Measurements from ENCODE around the gene GARRE1. TPM values are rescaled to one million over a fixed set of nuclear protein-coding genes. Genes with fewer than 3 reads are reported as not detected.

The GARRE1 gene
- total RNA-seq, 2 experiments from 2014 or later: 17.7 to 19.4 TPM

GRCh38 chr19:34257559-34257924 is 3.2 kb downstream of the GARRE1 start:
- no peaks in the 10 kb centered on the region for H3K9me3 Mint-ChIP-seq
- H3K36me3 Mint-ChIP-seq: peaks cover 4% of the 10 kb centered on the region
- DNase-seq (no peak), ATAC-seq (ENCODE audit: low read depth) (no peak)
- POLR2A ChIA-PET: no interaction called here
- H3K27ac Mint-ChIP-seq: no peak overlapping the region
- peaks cover 13% of the 10 kb centered on the region for H3K4me1 Mint-ChIP-seq
- no peak overlapping the region for H3K4me3 Mint-ChIP-seq
- no peaks in the 10 kb centered on the region for H3K27me3 Mint-ChIP-seq

GRCh38 chr19:34259367-34260095 is 5.2 kb downstream of the GARRE1 start:
- Mint-ChIP-seq H3K4me1 (peaks cover 7% of the 10 kb centered on the region), H3K36me3 (peaks cover 3% of the 10 kb centered on the region), H3K27ac (no peak overlapping the region), H3K27me3 (no peaks in the 10 kb centered on the region), H3K4me3 (no peak overlapping the region), H3K9me3 (no peaks in the 10 kb centered on the region)
- ATAC-seq (ENCODE audit: low read depth): no peak
- DNase-seq: no peak
- POLR2A ChIA-PET: no interaction called here

- no peak overlapping the region for H3K4me3 Mint-ChIP-seq
- no peaks in the 10 kb centered on the region for H3K9me3 Mint-ChIP-seq
- POLR2A ChIA-PET: no interaction called here
- DNase-seq: no peak
- no peaks in the 10 kb centered on the region for H3K27me3 Mint-ChIP-seq
- H3K27ac Mint-ChIP-seq: no peak overlapping the region
- no peak for ATAC-seq (ENCODE audit: low read depth)
- H3K4me1 Mint-ChIP-seq: peaks cover 6% of the 10 kb centered on the region
- peaks cover 3% of the 10 kb centered on the region for H3K36me3 Mint-ChIP-seq
These were observed 6.4 kb downstream of the GARRE1 start for GRCh38 chr19:34260771-34261173.

- Mint-ChIP-seq H3K9me3 (no peaks in the 10 kb centered on the region), H3K27me3 (no peaks in the 10 kb centered on the region), H3K4me1 (peaks cover 6% of the 10 kb centered on the region), H3K36me3 (peaks cover 3% of the 10 kb centered on the region), H3K27ac (no peak overlapping the region), H3K4me3 (no peak overlapping the region)
- ATAC-seq (ENCODE audit: low read depth): no peak
- DNase-seq: no peak
- POLR2A ChIA-PET: no interaction called here
These were observed 7.2 kb downstream of the GARRE1 start for GRCh38 chr19:34261334-34262109.

- H3K9me3 Mint-ChIP-seq: no peaks in the 10 kb centered on the region
- POLR2A ChIA-PET: no interaction called here
- no peaks in the 10 kb centered on the region for H3K27me3 Mint-ChIP-seq
- no peak overlapping the region for H3K27ac Mint-ChIP-seq
- DNase-seq: no peak
- peaks cover 6% of the 10 kb centered on the region for H3K36me3 Mint-ChIP-seq
- ATAC-seq (ENCODE audit: low read depth): no peak
- peaks cover 7% of the 10 kb centered on the region for H3K4me1 Mint-ChIP-seq
- H3K4me3 Mint-ChIP-seq: no peak overlapping the region
These were observed 9.4 kb downstream of the GARRE1 start for GRCh38 chr19:34263745-34264237.

- peaks cover 15% of the 10 kb centered on the region for H3K4me1 Mint-ChIP-seq
- no peaks in the 10 kb centered on the region for H3K9me3 Mint-ChIP-seq
- DNase-seq (no peak), ATAC-seq (ENCODE audit: low read depth) (no peak)
- no peaks in the 10 kb centered on the region for H3K27me3 Mint-ChIP-seq
- no peak overlapping the region for H3K4me3 Mint-ChIP-seq
- POLR2A ChIA-PET: no interaction called here
- peaks cover 6% of the 10 kb centered on the region for H3K36me3 Mint-ChIP-seq
- no peak overlapping the region for H3K27ac Mint-ChIP-seq
These were observed 10.9 kb downstream of the GARRE1 start for GRCh38 chr19:34265221-34265650.

GRCh38 chr19:34269081-34269480 is 14.7 kb downstream of the GARRE1 start:
- POLR2A ChIA-PET: interaction anchor here (0.5 kb wide), 1 partner anchor 39 kb away, joined by 5 read pairs; no protein-coding TSS in a partner anchor
- Mint-ChIP-seq H3K9me3 (no peaks in the 10 kb centered on the region), H3K4me1 (peaks cover 22% of the 10 kb centered on the region), H3K4me3 (no peak overlapping the region), H3K36me3 (peaks cover 12% of the 10 kb centered on the region), H3K27ac (no peak overlapping the region), H3K27me3 (no peaks in the 10 kb centered on the region)
- DNase-seq (no peak), ATAC-seq (ENCODE audit: low read depth) (no peak)

- peak overlapping the region; percentile 57 for H3K4me3 Mint-ChIP-seq
- ATAC-seq (ENCODE audit: low read depth): no peak
- H3K4me1 Mint-ChIP-seq: peaks cover 22% of the 10 kb centered on the region
- peaks cover 12% of the 10 kb centered on the region for H3K36me3 Mint-ChIP-seq
- POLR2A ChIA-PET: interaction anchor here (0.5 kb wide), 1 partner anchor 39 kb away, joined by 5 read pairs; no protein-coding TSS in a partner anchor
- DNase-seq: no peak
- H3K27ac Mint-ChIP-seq: no peak overlapping the region
- no peaks in the 10 kb centered on the region for H3K9me3 Mint-ChIP-seq
- H3K27me3 Mint-ChIP-seq: no peaks in the 10 kb centered on the region
These were observed 15.1 kb downstream of the GARRE1 start for GRCh38 chr19:34269489-34269888.

- H3K9me3 Mint-ChIP-seq: no peaks in the 10 kb centered on the region
- peak; percentile 44 for DNase-seq
- H3K27me3 Mint-ChIP-seq: no peaks in the 10 kb centered on the region
- peak; percentile 84 for ATAC-seq (ENCODE audit: low read depth)
- H3K4me3 Mint-ChIP-seq: peak overlapping the region; percentile 57
- H3K36me3 Mint-ChIP-seq: peaks cover 12% of the 10 kb centered on the region
- H3K27ac Mint-ChIP-seq: peak overlapping the region; percentile 59
- POLR2A ChIA-PET: no interaction called here
- H3K4me1 Mint-ChIP-seq: peaks cover 23% of the 10 kb centered on the region
These were observed 15.7 kb downstream of the GARRE1 start for GRCh38 chr19:34269968-34270621.

GRCh38 chr19:34273121-34273520 is 18.8 kb downstream of the GARRE1 start:
- POLR2A ChIA-PET: no interaction called here
- no peak overlapping the region for H3K4me3 Mint-ChIP-seq
- no peaks in the 10 kb centered on the region for H3K9me3 Mint-ChIP-seq

GRCh38 chr19:34274284-34274826 is 20.0 kb downstream of the GARRE1 start:
- H3K27ac Mint-ChIP-seq: no peak overlapping the region
- DNase-seq (no peak), ATAC-seq (ENCODE audit: low read depth) (no peak)
- H3K4me1 Mint-ChIP-seq: peaks cover 22% of the 10 kb centered on the region
- POLR2A ChIA-PET: no interaction called here
- no peaks in the 10 kb centered on the region for H3K27me3 Mint-ChIP-seq
- H3K4me3 Mint-ChIP-seq: no peak overlapping the region
- no peaks in the 10 kb centered on the region for H3K9me3 Mint-ChIP-seq
- peaks cover 11% of the 10 kb centered on the region for H3K36me3 Mint-ChIP-seq

More at GRCh38 chr19:34273121-34273520, 18.8 kb downstream of the GARRE1 start:
- Mint-ChIP-seq H3K36me3 (peaks cover 13% of the 10 kb centered on the region), H3K4me1 (peaks cover 24% of the 10 kb centered on the region), H3K27ac (no peak overlapping the region), H3K27me3 (no peaks in the 10 kb centered on the region)
- DNase-seq: no peak
- ATAC-seq (ENCODE audit: low read depth): no peak

- no peak for DNase-seq
- Mint-ChIP-seq H3K9me3 (no peaks in the 10 kb centered on the region), H3K27me3 (no peaks in the 10 kb centered on the region), H3K36me3 (peaks cover 11% of the 10 kb centered on the region), H3K4me3 (no peak overlapping the region), H3K27ac (no peak overlapping the region), H3K4me1 (peaks cover 16% of the 10 kb centered on the region)
- no peak for ATAC-seq (ENCODE audit: low read depth)
- POLR2A ChIA-PET: no interaction called here
These were observed 20.7 kb downstream of the GARRE1 start for GRCh38 chr19:34274827-34275625.

GRCh38 chr19:34275705-34276104 is 21.4 kb downstream of the GARRE1 start:
- Mint-ChIP-seq H3K4me3 (no peak overlapping the region), H3K27me3 (no peaks in the 10 kb centered on the region), H3K36me3 (peaks cover 10% of the 10 kb centered on the region), H3K27ac (no peak overlapping the region), H3K9me3 (no peaks in the 10 kb centered on the region), H3K4me1 (peaks cover 10% of the 10 kb centered on the region)
- POLR2A ChIA-PET: no interaction called here
- DNase-seq (no peak), ATAC-seq (ENCODE audit: low read depth) (no peak)
